CD4-positive, alpha-beta T cell treated with Interleukin-15 for 1 hour (primary cell): ENCODE results near the gene NPTXR.

ENCODE experiments used
- DNase-seq: peaks from one replicate; pipeline ENCODE4 v3.0.0-alpha.2; 2020

Gene NPTXR

DNA sequence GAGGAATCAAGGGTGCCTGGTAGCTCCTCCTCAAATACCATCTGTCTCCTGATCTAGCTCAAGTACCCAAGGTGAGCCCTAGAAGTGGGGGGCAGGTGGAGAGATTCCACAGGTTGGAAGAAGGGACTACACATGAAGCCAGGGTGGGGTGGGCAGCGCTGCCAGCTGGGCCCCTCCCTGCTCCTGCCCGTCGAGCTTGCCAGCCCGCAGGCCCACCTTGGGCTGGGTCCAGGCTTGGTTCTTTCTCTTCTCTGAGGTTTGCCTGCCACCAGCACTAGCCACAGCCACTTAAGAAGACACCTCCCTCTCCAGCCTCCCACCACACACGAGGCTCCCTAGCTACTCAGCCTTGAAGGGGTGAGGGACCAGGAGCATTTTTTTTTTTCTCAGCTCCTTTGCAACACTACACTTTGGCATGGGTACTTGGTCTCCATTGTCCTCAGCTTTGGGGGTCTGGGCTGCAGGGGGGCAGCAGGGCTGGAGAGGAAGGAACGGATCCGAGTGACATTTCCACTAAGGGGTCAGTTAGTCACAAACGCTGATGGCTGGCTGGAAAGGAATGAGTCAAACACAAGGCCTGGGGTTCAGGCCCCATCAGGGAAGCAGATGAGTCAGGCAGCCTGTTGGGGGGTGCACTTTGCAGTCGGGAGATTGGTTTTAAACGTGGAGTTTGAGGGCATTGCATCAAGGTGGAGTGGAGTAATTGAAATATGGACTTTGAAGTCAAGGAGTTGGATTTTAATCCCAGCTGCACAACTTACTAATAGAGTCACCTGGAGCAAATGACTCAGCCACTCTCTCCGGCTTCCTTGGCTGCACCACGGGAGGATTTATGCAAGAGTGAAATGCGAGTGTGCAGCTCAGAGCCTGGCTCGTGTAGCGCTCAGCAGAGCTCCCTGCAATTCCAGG, 7.4 kb upstream of the NPTXR start:
- DNase-seq = no peak

- no peak for DNase-seq
Observed at GRCh38 chr22:38850399-38850798, 6.6 kb upstream of the NPTXR start.

DNA sequence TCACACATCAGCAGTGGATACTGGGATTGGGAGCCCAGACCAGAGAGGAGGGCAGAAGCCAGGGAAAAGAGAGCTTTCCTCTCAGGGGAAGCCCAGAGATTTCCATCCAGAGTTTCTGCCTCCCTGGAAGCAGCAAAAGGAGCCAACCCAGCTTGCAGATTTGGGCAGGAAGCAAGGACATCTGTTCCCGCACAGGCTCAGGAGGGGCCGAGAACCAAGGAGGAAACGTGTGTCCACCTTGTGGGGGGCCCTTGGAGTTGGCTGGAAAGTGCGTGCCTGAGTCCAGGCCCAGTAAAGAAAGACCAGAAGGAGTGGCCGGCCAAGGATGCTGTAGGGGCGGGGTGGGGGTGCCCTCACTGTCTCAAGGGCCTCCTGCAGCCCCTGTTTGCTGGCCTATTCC, 6.0 kb upstream of the NPTXR start:
- DNase-seq = no peak

DNA sequence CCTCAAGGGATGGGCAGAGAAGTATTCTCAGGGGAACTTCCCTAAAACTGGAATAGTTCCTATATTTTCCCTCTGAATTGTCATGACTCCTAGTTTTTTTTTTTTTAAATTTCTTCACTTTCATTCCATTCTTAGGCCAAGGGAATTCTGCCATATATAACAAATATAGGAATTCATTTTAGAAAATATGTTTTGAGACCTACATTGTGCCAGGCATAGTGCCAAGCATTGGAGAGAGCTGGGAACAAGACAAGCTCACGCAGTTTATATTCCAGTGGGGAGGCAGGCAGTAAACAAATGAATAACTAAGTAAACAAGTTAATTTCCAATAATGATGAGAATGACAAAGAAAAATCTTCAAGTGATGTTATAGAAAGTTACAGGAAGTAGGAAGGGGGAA, 2.6 kb upstream of the NPTXR start:
- DNase-seq = no peak

DNA sequence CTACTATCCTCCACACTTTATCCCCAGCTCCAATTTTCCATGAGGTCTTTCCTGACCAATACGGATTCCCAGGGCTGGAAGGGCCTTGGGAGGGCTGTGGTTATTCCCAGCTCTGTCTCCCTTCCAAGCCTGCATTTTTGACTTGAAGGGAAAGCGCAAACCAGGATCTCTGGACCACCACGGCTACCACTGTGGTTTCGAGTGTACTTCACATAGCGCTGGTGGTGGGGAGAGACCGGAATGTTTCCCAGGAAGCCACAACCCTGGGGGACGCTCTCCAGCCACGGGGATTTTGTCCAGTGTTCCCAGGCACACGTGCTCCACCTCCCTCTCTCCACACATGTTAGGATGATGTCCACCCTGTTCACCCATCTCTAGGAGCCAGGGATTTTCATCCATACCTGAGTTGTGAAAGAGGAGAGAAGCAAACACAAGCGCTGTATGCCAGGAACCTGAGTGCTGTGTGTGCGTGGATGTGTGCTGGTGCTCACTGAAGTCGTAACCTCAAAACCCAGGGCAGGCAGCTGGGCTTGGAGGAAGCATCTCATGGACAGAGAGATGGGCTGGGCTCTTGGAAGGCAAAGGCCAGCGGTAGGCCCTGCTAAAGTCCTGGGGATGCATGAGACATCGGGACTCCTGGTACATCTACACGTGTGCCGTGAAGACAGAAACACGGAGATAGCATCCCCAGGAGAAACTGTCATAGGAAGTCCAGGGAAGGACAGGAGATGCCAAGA, 1.3 kb upstream of the NPTXR start:
- no peak for DNase-seq

- no peak for DNase-seq
Observed at GRCh38 chr22:38844315-38845003, 631 bp upstream of the NPTXR start.

DNA sequence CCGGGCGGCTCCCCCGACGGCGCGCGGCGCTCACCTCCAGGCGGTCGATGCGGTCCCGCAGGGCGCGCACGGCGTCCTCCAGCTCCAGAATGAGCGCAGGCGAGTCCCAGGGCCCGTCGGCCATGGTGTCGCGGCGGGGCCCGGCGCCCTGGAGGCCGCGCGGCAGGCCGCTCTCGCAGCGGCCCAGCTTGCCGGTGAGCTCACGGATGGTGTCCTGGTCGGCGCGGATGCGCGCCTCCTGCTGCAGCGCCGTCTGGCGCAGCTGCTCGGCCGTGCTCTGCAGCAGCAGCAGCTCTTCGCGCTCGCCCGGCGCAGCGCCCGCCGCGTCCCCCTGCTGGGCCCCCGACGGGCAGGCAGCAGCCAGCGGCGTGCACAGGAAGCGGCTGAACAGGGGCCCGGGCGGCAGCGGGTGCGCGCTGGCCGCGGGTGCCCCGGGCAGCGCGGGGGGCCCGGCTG, 599 bp downstream of the NPTXR start:
- DNase-seq = peak; percentile 56

GRCh38 chr22:38842512-38843200, 1.2 kb downstream of the NPTXR start:
- no peak for DNase-seq

DNA sequence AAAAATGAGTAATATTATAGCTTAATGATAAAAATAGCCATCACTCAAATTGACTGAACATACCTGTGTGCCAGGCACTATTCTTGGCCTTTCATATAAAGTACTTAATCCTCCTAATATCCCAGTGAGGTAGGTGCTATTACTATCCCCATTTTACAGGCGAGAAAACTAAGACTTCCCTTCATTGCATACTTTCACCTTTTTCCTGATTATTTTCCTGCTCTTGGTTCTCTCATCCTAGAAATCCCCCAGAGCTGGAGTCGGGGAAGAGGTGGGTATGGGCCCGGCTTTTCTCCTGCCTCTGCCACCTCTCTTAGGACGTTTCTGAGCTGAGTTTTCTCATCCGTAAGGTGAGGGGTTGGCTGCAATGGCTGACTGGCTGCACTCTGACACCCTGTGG, 2.2 kb downstream of the NPTXR start:
- DNase-seq = no peak

GRCh38 chr22:38841211-38841610, 2.6 kb downstream of the NPTXR start:
- DNase-seq = no peak

GRCh38 chr22:38840129-38840528, 3.7 kb downstream of the NPTXR start:
- DNase-seq = no peak

DNA sequence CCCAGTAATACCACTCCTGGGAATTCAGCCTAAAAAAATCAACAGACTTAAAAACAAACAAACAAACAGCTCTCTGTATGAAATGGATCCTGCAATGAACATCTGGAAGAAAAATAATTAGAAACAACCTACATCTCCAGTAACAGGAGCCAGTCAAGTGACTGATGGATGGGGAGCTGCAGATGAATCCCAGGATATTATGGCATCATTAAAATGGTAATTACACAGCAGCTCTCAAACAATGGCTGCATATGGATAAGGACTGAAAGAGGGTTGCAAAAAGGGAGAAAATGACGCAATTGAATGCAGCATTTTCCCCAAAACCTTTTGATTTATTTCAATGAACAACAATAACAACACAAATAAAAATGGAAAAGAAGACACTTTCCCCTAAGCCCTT, 4.1 kb downstream of the NPTXR start:
- no peak for DNase-seq

GRCh38 chr22:38837414-38837928, 6.4 kb downstream of the NPTXR start:
- no peak for DNase-seq

DNA sequence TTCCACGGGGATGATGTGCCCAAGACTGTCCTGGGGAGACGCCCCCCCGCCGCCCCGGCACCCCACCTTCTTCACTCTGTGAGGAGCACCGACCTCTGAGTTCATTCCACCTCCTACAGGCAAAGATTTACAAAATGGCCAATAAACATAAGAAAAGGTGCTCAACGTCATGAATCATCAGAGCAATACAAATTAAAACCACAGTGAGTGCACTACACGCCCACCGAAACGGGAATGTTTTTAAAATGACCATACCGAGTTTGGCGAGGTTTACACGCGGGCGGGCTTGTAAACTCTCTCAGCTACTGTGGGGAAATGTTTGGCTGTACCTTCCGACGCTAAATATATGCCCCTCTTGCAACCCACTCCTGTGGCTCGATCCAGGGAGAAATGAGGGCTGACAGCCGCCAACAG, 7.9 kb downstream of the NPTXR start:
- no peak for DNase-seq

DNA sequence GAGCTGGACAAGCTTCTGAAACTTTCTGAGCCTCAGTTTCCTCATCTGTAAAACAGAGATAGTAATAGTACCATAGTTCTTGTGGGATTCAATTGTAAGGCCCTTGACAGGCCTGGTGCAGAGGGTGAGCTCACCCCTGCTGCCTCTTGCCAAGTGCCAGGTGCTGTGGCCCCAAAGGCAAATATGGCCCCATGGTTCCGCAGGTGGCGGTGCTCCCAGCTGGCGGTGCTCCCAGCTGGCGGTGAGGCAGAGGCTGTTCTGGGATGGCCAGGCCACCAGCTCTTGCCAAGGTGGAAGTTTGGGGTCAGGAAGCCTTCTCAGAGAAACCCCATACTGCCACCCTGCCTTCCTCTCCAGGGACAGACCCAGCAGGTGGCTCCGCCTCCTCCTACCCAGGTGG, 8.8 kb downstream of the NPTXR start:
- no peak for DNase-seq

- DNase-seq = no peak
Observed at GRCh38 chr22:38834215-38834953, 9.4 kb downstream of the NPTXR start.

DNA sequence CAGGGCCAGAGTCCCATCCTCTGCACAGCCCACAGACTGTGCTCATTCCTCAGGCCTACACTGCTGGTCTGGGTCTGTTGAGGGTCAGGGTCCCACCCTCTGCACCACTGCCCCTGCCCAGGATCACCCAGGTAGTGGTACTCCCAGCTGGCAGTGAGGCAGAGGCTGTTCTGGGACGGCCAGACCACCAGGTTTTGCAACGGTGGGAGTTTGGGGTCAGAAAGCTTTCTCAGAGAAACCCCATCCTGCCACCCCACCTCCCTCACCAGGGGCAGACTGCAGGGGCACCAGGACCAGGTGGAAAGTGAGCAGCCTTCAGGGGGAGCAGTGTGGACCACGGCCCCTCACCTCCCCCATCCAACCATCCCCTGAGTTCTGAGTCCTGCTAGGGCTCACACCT, 10.8 kb downstream of the NPTXR start:
- DNase-seq = no peak

- no peak for DNase-seq
Observed at GRCh38 chr22:38832005-38832978, 11.5 kb downstream of the NPTXR start.

- DNase-seq = no peak
Observed at GRCh38 chr22:38831166-38831945, 12.5 kb downstream of the NPTXR start.

- DNase-seq = no peak
Observed at GRCh38 chr22:38830845-38831108, 13.1 kb downstream of the NPTXR start.
